Lung (tissue), 12 donors: Measurements from ENCODE around the gene TGFBR3. TPM values are rescaled to one million over a fixed set of nuclear protein-coding genes. Genes with fewer than 3 reads are reported as not detected.

Experiments used
- ATAC-seq: fragments of 200-7000 bp; cut with Tn5 transposase; one replicate; pipeline ENCODE4 v1.9.1; 2020; ENCODE audit warnings: moderate number of reproducible peaks; ENCODE audit not compliant: insufficient read depth, low FRiP score
- DNase-seq, 3 donors: peaks; one replicate each; pipeline ENCODE4 v3.0.0-alpha.2; 2013 to 2017
- H3K27ac ChIP-seq, 2 donors: one replicate each; pipeline ENCODE4 v1.5.1; 2013; ENCODE audit warnings: mild to moderate bottlenecking in 2 of 2, moderate library complexity in 2 of 2, control low read depth in 1 of 2, inconsistent platforms in 1 of 2, low read depth in 1 of 2, low read length in 1 of 2
- H3K27me3 ChIP-seq, 3 donors: one replicate each; pipeline ENCODE4 v1.5.1; 2013; ENCODE audit warnings: low read length in 2 of 3; ENCODE audit not compliant: control insufficient read depth in 3 of 3, insufficient read depth in 3 of 3
- H3K36me3 ChIP-seq, 4 donors: one replicate each; pipeline ENCODE4 v1.5.1; 2013; ENCODE audit warnings: low read length in 4 of 4, mild to moderate bottlenecking in 1 of 4, moderate library complexity in 1 of 4; ENCODE audit not compliant: control insufficient read depth in 4 of 4, insufficient read depth in 4 of 4
- H3K4me1 ChIP-seq, 5 donors: one replicate each; pipeline ENCODE4 v1.5.1; 2013; ENCODE audit warnings: low read length in 5 of 5, mild to moderate bottlenecking in 2 of 5, moderate library complexity in 1 of 5; ENCODE audit not compliant: control insufficient read depth in 5 of 5, insufficient read depth in 5 of 5
- H3K4me3 ChIP-seq: one replicate; pipeline ENCODE4 v1.5.1; 2013; ENCODE audit warnings: mild to moderate bottlenecking, control low read depth, moderate library complexity
- H3K9ac ChIP-seq, 2 donors: one replicate each; pipeline ENCODE4 v1.5.1; 2013; ENCODE audit warnings: low read length in 2 of 2, control low read depth in 1 of 2; ENCODE audit not compliant: insufficient read depth in 1 of 2
- H3K9me3 ChIP-seq, 4 donors: one replicate each; pipeline ENCODE4 v1.5.1; 2013; ENCODE audit warnings: low read length in 3 of 4, mild to moderate bottlenecking in 1 of 4, moderate library complexity in 1 of 4; ENCODE audit not compliant: control insufficient read depth in 4 of 4, insufficient read depth in 3 of 4
- WGBS, 2 donors: extraction: QIAGEN DNeasy Blood & Tissue Kit; methylation state at CpG; one replicate each; pipeline ENCODE4 v1.1.7; 2013; 5-methylcytosine and 5-hydroxymethylcytosine counted together
- polyA plus RNA-seq, 2 donors: library from polyadenylated mRNA; stranded (reverse); fragments of 200-250 nt; gene quantifications; one replicate each; pipeline ENCODE4 v1.2.1, GENCODE V29; 2013
- total RNA-seq, 2 donors: library from RNA; depleted of rRNA in 1 of 2; stranded (reverse); fragments of >200 nt in 1 of 2; gene quantifications; one replicate each; pipeline ENCODE4 v1.2.1, GENCODE V29; 2014 to 2021
- TF ChIP-seq, protein P1 (sequence below): IDR thresholded peaks from 2 replicates; pipeline ENCODE4 v1.5.1; 2012; ENCODE audit warnings: mild to moderate bottlenecking; ENCODE audit errors: control extremely low read depth, extremely low read depth
- donor health status: control.
- donor health status: control.
- donor health status: Bipolar disorder and iron deficiency.
- donor health status: healthy.
- donor health status: DM: yes; HTN: yes; CAD: no.

Gene TGFBR3
- total and polyA plus RNA-seq, 4 donors, result 13.1 to 99.6 (median 26.5) TPM

DNA sequence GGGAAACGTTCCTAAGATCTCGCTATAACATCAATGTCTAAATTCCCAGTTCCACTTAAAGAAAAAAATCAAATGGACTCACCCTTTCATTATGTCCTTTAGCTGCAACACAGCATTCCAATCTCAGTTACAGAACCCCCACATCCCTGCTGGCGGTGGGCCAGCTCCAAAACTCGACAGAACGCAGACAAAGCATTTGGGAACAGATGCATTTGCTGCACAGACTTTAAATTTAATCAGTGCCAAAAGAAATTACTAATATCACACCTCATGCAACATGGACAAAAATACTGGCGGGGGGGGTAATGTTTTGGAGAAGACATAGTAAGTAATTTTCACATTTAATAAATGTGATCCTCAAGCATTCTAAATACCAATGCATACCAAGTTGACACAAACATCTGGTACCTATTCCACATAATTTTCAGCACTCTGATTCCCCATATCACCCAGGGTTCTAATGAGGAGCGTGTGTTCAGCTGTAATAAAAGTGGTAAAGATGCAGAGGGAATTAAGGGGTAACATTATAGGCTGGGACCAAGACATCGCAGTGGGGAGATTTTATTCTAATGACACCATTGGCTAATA, 79.7 kb downstream of the TGFBR3 start:
- H3K4me1 ChIP-seq, result peaks cover 15 to 50% (median 20%) of the 10 kb centered on the region in 5 donors
- DNase-seq, result peak; percentile 82 to 89 (median 87)
- no peak overlapping the region for H3K9ac ChIP-seq
- H3K4me3 ChIP-seq, result no peak overlapping the region
- H3K27ac ChIP-seq, result no peak overlapping the region
- no peaks in the 10 kb centered on the region for H3K27me3 ChIP-seq
- TF ChIP-seq, protein P1, sequence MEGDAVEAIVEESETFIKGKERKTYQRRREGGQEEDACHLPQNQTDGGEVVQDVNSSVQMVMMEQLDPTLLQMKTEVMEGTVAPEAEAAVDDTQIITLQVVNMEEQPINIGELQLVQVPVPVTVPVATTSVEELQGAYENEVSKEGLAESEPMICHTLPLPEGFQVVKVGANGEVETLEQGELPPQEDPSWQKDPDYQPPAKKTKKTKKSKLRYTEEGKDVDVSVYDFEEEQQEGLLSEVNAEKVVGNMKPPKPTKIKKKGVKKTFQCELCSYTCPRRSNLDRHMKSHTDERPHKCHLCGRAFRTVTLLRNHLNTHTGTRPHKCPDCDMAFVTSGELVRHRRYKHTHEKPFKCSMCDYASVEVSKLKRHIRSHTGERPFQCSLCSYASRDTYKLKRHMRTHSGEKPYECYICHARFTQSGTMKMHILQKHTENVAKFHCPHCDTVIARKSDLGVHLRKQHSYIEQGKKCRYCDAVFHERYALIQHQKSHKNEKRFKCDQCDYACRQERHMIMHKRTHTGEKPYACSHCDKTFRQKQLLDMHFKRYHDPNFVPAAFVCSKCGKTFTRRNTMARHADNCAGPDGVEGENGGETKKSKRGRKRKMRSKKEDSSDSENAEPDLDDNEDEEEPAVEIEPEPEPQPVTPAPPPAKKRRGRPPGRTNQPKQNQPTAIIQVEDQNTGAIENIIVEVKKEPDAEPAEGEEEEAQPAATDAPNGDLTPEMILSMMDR, result no peak
- H3K36me3 ChIP-seq, result peaks cover 0 to 3% (median 0%) of the 10 kb centered on the region in 4 donors
- no peak for ATAC-seq
- H3K9me3 ChIP-seq, result no peaks in the 10 kb centered on the region
- whole genome bisulfite sequencing, 2 donors, result 49 to 69% methylated on average over 8 of the region's 8 CpGs

DNA sequence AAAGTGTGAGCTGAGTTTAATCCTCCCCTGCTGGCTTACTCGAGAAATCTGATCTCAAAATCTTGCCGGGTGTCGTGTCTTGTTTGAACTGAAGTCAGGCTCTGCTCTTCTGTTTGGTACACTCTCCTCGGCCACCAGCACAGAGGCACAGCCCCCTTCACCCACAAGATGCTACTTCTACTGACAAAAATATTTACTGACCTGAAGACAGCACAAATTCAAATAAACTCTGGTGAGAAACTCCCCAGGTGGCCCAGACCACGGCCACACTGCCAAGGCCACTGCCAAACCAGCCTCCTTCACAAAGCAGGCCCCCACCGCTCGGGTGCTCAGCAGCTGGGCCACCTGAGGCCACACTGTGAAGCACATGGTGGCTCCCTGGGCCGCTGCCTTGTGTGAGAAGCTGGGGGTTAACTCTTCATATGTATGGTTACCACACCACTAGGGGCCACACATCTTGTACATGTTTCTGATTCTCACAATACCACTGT, 80.6 kb downstream of the TGFBR3 start:
- peak overlapping the region in 1 of 2 donors; percentile 32 for H3K27ac ChIP-seq
- H3K4me1 ChIP-seq, result peaks cover 15 to 51% (median 20%) of the 10 kb centered on the region in 5 donors
- H3K27me3 ChIP-seq, result no peaks in the 10 kb centered on the region
- DNase-seq (peak in 2 of 3 donors; percentile 31 to 61), ATAC-seq (no peak)
- TF ChIP-seq, protein P1, result no peak
- H3K36me3 ChIP-seq, result peaks cover 0 to 3% (median 1%) of the 10 kb centered on the region in 4 donors
- H3K9me3 ChIP-seq, result no peaks in the 10 kb centered on the region
- H3K4me3 ChIP-seq, result no peak overlapping the region
- no peak overlapping the region for H3K9ac ChIP-seq
- WGBS, 2 donors, result 76 to 92% methylated on average over 8 of the region's 8 CpGs

DNA sequence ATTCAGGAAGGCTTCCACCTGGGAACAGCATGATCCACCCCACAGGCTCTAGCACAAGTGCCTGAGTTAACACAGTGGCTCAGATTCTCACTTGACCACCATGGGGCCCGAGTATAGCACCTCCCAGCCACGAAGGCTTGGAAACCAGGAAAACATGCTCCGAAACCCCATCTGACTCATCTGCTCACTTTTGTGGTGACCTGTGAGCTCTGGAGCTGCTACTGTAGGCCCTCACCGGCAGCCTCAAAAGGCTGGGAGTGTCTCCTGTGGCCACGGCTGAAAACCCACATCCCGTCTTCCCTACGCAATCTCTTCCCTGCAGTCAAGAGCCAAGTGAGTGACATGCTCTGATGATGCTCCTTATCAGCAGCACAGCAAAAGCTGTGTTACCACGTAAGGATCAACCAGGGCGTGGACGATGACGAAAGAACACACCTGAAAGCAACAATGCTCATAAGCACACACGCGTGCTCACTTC, 81.4 kb downstream of the TGFBR3 start:
- ATAC-seq, result no peak
- H3K27me3 ChIP-seq, result no peaks in the 10 kb centered on the region
- H3K27ac ChIP-seq, result peak overlapping the region in 1 of 2 donors; percentile 70
- peaks cover 0 to 4% (median 1%) of the 10 kb centered on the region in 4 donors for H3K36me3 ChIP-seq
- H3K4me1 ChIP-seq, result peaks cover 15 to 51% (median 20%) of the 10 kb centered on the region in 5 donors
- H3K9ac ChIP-seq, result no peak overlapping the region
- no peak overlapping the region for H3K4me3 ChIP-seq
- H3K9me3 ChIP-seq, result no peaks in the 10 kb centered on the region
- no peak for DNase-seq
- WGBS, 2 donors, result 82 to 83% methylated on average over 13 of the region's 13 CpGs
- TF ChIP-seq, protein P1, result no peak
